ENCODE data around the gene PRXL2B. TPM values are rescaled to one million over a fixed set of nuclear protein-coding genes. Genes with fewer than 3 reads are reported as not detected.

The PRXL2B gene
- total RNA-seq, 1 experiment from 2014 or later: 40.7 TPM

GRCh38 chr1:2589431-2590232 lies 3.1 kb downstream of the PRXL2B start:
- H2BK5ac ChIP-seq (ENCODE audit: insufficient read length, low read length): no peak overlapping the region
- H3K27ac ChIP-seq (ENCODE audit: insufficient read length, low read depth, low read length): no peak overlapping the region
- no peaks in the 10 kb centered on the region for H4K20me1 ChIP-seq (ENCODE audit: control insufficient read depth, insufficient read depth, insufficient read length)
- H3K4ac ChIP-seq (ENCODE audit: low read depth, low read length): no peak overlapping the region
- DNase-seq: no peak
- H2BK15ac ChIP-seq (ENCODE audit: low read depth, low read length): no peak overlapping the region
- no peak overlapping the region for H2AK5ac ChIP-seq (ENCODE audit: insufficient read length, low read length)
- H3K27ac Mint-ChIP-seq: no peak overlapping the region
- no peak overlapping the region for H3K4me2 ChIP-seq (ENCODE audit: insufficient read depth, insufficient read length, low read length)
- H3K4me1 Mint-ChIP-seq: peaks cover 7 to 11% of the 10 kb centered on the region in 2 experiments
- no peak overlapping the region for H3T11ph ChIP-seq (ENCODE audit: low read length)
- no peak overlapping the region for H3K23ac ChIP-seq (ENCODE audit: insufficient read length, low read depth, low read length)
- peaks cover 10% of the 10 kb centered on the region for H3K23me2 ChIP-seq (ENCODE audit: insufficient read length, low read depth, low read length, poor library complexity, severe bottlenecking)
- H3K9me3 Mint-ChIP-seq: peaks cover 4 to 11% of the 10 kb centered on the region in 2 experiments; a peak in 3 of 5 replicates
- no peak overlapping the region for H2BK12ac ChIP-seq (ENCODE audit: insufficient read length, low read depth, low read length)
- H3K79me2 ChIP-seq (ENCODE audit: insufficient read depth, low read length): no peaks in the 10 kb centered on the region
- no peak overlapping the region for H3K56ac ChIP-seq (ENCODE audit: insufficient read length, low read depth, low read length)
- no peaks in the 10 kb centered on the region for H3K27me3 ChIP-seq (ENCODE audit: insufficient read depth, low read length)
- no peak overlapping the region for H2BK120ac ChIP-seq (ENCODE audit: low read depth, low read length, poor library complexity, severe bottlenecking)
- TF ChIP-seq, protein P1, sequence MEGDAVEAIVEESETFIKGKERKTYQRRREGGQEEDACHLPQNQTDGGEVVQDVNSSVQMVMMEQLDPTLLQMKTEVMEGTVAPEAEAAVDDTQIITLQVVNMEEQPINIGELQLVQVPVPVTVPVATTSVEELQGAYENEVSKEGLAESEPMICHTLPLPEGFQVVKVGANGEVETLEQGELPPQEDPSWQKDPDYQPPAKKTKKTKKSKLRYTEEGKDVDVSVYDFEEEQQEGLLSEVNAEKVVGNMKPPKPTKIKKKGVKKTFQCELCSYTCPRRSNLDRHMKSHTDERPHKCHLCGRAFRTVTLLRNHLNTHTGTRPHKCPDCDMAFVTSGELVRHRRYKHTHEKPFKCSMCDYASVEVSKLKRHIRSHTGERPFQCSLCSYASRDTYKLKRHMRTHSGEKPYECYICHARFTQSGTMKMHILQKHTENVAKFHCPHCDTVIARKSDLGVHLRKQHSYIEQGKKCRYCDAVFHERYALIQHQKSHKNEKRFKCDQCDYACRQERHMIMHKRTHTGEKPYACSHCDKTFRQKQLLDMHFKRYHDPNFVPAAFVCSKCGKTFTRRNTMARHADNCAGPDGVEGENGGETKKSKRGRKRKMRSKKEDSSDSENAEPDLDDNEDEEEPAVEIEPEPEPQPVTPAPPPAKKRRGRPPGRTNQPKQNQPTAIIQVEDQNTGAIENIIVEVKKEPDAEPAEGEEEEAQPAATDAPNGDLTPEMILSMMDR (conservative IDR thresholded peaks at IDR 0.05): no peak
- no peak overlapping the region for H4K5ac ChIP-seq (ENCODE audit: insufficient read length, low read depth, low read length)
- no peak overlapping the region for H3K18ac ChIP-seq (ENCODE audit: insufficient read length, low read depth, low read length)
- H3K4me3 Mint-ChIP-seq: no peak overlapping the region
- no peak overlapping the region for H2AFZ ChIP-seq (ENCODE audit: low read length)
- no peak overlapping the region for H4K8ac ChIP-seq (replicated peaks; ENCODE audit: insufficient read length, low read depth, low read length)
- H3K27me3 Mint-ChIP-seq (ENCODE audit: low read depth): peaks cover 2% of the 10 kb centered on the region; the same call in 1 of the 2 replicates
- no peak overlapping the region for H2BK20ac ChIP-seq (ENCODE audit: low read depth, low read length, poor library complexity, severe bottlenecking)
- no peak overlapping the region for H4K91ac ChIP-seq (ENCODE audit: insufficient read length, low read depth, low read length)
- WGBS (ENCODE audit: extremely low coverage, insufficient read length, low lambda C conversion rate): no CpG with 5 or more reads among the region's 25 CpGs
- H3K9me3 ChIP-seq (ENCODE audit: control insufficient read depth, low read depth, low read length): no peaks in the 10 kb centered on the region
- H3K4me1 ChIP-seq (ENCODE audit: insufficient read depth, low read length): no peaks in the 10 kb centered on the region
- H3K36me3 Mint-ChIP-seq (ENCODE audit: insufficient read depth in 1 of 3, low read depth in 3 of 3): peaks cover 8 to 24% (median 13%) of the 10 kb centered on the region in 3 experiments
- H3K9ac ChIP-seq (ENCODE audit: extremely low read depth, insufficient read length, low read length): no peak overlapping the region
- H3K14ac ChIP-seq (ENCODE audit: insufficient read depth, low read length): no peak overlapping the region
- no peaks in the 10 kb centered on the region for H3K79me1 ChIP-seq (ENCODE audit: insufficient read depth, low read depth, low read length, poor library complexity, severe bottlenecking)
